ENCODE results near the gene PRPSAP1.

DNA sequence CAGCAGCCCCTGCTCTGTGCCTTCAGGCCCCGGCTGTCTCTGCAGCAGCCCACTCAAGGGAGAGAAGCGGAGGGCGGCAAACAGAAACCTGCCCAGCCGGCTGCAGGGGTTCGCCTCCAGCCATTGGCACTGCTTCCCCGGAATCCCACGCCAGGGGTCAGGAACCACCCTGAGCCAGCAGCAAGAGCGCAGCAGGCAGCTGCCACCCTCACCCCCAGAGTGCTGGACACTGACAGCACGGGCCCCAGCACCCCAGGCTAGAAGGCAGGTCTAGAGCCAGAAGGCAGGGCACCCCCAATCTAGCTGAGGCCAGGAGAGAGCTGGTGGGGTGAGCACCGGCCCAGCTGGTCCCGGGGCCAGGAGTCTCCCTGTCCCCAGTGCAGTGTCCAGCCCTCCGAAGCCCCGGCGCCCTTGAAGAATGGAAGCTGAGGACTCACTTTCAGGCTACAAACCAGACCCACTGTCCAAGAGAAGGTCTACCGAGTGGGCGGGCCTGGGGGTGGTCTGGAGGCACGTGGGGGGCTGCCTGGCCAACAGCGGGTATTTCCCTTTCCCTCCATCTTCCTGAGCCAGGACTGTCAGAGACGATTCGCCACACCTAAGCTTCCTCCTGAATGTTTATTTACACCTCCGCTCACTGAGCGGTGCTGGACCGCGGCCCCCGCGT lies 80.1 kb downstream of the PRPSAP1 start:
- TF ChIP-seq, protein P1, sequence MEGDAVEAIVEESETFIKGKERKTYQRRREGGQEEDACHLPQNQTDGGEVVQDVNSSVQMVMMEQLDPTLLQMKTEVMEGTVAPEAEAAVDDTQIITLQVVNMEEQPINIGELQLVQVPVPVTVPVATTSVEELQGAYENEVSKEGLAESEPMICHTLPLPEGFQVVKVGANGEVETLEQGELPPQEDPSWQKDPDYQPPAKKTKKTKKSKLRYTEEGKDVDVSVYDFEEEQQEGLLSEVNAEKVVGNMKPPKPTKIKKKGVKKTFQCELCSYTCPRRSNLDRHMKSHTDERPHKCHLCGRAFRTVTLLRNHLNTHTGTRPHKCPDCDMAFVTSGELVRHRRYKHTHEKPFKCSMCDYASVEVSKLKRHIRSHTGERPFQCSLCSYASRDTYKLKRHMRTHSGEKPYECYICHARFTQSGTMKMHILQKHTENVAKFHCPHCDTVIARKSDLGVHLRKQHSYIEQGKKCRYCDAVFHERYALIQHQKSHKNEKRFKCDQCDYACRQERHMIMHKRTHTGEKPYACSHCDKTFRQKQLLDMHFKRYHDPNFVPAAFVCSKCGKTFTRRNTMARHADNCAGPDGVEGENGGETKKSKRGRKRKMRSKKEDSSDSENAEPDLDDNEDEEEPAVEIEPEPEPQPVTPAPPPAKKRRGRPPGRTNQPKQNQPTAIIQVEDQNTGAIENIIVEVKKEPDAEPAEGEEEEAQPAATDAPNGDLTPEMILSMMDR (conservative IDR thresholded peaks at IDR 0.05; ENCODE audit: low read length), result no peak
- no peak for TF ChIP-seq EZH2phosphoT487 (IDR thresholded peaks at IDR 0.05; ENCODE audit: borderline replicate concordance, low read depth, low read length)
